SK-N-MC (cell line): ENCODE measurements around the gene HCFC1R1.

Source experiments
- DNase-seq: peaks from one replicate; pipeline ENCODE4 v3.0.0-alpha.2; 2011; ENCODE audit warnings: low read depth, low spot score
- H3K27ac ChIP-seq: fragments of 200-600 bp; sonication (generic); 2 replicates; pipeline ENCODE4 v1.5.1; 2016; ENCODE audit warnings: mixed run types
- H3K36me3 ChIP-seq: fragments of 200-600 bp; sonication (generic); 2 replicates; pipeline ENCODE4 v1.6.1; 2017; ENCODE audit warnings: antibody characterized with exemption, low read length, mixed read lengths; ENCODE audit not compliant: insufficient read depth
- H3K4me3 ChIP-seq: fragments of 200-600 bp; sonication (generic); 2 replicates; pipeline ENCODE4 v1.5.1; 2016
- H3K9ac ChIP-seq: fragments of 200-600 bp; sonication (generic); 2 replicates; pipeline ENCODE4 v1.8.0; 2017; ENCODE audit warnings: mixed run types, mixed read lengths; ENCODE audit not compliant: insufficient read length
- H3K9me3 ChIP-seq: fragments of 200-600 bp; sonication (generic); 2 replicates; pipeline ENCODE4 v1.6.1; 2017; ENCODE audit warnings: low read depth, mild to moderate bottlenecking, antibody characterized with exemption, low read length, moderate library complexity, mixed read lengths
- EZH2 ChIP-seq: fragments of 200-600 bp; sonication (generic); IDR thresholded peaks from one replicate; pipeline ENCODE4 v1.6.1; 2017; ENCODE audit warnings: antibody characterized with exemption
- FOXP2 ChIP-seq: optimal IDR thresholded peaks from 2 replicates; pipeline ENCODE3; 2011; ENCODE audit warnings: mild to moderate bottlenecking, moderate library complexity; ENCODE audit not compliant: insufficient read depth; ENCODE audit errors: extremely low read length, control extremely low read depth
- POLR2AphosphoS5 ChIP-seq: IDR thresholded peaks from 2 replicates; pipeline ENCODE4 v1.6.1; 2012; ENCODE audit warnings: mild to moderate bottlenecking, low read depth, low read length, borderline replicate concordance

Gene HCFC1R1

GRCh38 chr16:3066440-3066748, 42.7 kb upstream of the HCFC1R1 start:
- Histone ChIP-seq H3K36me3 (no peaks in the 10 kb centered on the region), H3K4me3 (no peak overlapping the region), H3K9me3 (no peaks in the 10 kb centered on the region), H3K27ac (no peak overlapping the region), H3K9ac (no peak overlapping the region)
- TF ChIP-seq FOXP2 (no peak), EZH2 (no peak), POLR2AphosphoS5 (no peak)
- DNase-seq = no peak

DNA sequence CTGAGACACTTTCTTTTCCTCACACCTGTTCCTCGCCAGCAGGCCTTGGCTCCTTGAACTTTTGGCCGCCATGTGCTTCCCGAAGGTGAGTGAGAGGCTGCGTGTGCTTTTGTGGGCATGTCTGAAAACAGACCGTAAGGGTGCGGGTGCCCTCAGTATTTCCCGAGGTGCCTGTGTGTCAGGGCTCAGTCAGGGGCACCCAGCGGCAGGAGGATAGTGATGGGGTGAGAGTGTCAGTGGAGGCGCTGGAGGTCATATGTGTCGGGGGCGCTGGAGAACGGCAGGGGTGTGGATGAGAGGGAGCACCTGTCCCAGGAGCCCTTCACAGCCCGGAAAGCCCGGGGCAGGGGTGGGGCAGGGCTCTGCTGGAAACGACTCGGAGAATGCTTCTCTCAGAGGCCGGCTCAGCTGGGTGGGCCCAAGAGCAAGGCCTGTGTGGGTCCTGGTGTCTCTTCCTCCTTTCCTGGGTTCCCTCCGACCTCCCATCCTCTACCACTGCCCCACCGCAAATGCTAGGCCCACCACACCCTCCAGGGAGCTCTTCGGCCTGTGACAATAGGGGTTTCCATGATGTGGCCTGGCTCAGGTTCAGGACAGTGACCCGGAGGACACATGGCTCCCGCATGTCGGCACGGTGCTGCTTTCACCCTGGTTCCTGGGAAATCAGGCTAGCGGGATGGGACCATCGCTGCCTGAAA, 42.1 kb upstream of the HCFC1R1 start:
- Histone ChIP-seq H3K27ac (no peak overlapping the region), H3K4me3 (peak overlapping the region; percentile 41), H3K36me3 (no peaks in the 10 kb centered on the region), H3K9me3 (no peaks in the 10 kb centered on the region), H3K9ac (no peak overlapping the region)
- no peak for TF ChIP-seq POLR2AphosphoS5
- TF ChIP-seq EZH2 = no peak
- TF ChIP-seq FOXP2 = no peak
- DNase-seq = no peak

DNA sequence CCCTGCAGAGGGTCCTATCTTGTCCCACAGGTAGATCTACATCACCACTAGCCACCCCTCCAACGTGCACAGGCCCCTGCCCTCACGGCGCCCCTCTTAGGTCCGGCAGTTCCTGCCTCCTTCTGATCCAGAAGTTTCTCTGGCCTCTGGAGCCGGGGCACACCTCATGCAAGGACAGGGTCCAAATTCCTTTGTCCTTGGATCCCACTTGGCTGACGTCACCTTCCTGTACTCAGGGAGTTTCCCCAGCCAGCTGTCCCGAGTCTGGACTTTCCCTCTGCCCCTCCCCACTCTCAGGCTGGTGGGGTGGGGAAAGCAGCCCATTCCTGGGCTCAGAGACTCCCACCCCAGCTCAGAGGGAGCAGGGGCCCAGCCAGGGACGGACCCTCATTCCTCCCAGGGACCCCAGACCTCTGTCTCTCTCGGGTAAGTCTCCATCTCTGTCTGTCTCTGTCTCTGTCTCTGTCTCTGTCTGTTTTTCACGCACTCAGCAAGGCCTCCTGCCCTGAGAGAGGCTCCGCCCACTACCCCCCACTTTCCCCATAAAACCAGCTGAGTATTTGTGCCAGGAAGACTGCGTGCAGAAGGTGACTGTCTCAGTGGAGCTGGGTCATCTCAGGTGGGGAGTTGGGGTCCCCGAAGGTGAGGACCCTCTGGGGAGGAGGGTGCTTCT, 41.5 kb upstream of the HCFC1R1 start, which contains the start of gene IL32:
Gene IL32, plus strand, starts transcription at position 572 of the 673 bp plus-strand sequence. CDS start 172 bp downstream, outside the sequence.
- Histone ChIP-seq H3K4me3 (peak within 1 kb of the TSS; percentile 41), H3K9me3 (no peaks in the 10 kb centered on the region), H3K27ac (no peak within 1 kb of the TSS), H3K36me3 (no peaks in the 10 kb centered on the region), H3K9ac (no peak within 1 kb of the TSS)
- DNase-seq = no peak
- TF ChIP-seq FOXP2 (no peak), EZH2 (no peak), POLR2AphosphoS5 (no peak)

- H3K4me3 ChIP-seq = no peak overlapping the region
- peak overlapping the region; percentile 42; the same call in 1 of the 2 replicates for H3K27ac ChIP-seq
- H3K9me3 ChIP-seq = no peaks in the 10 kb centered on the region
- no peaks in the 10 kb centered on the region for H3K36me3 ChIP-seq
- no peak for DNase-seq
- H3K9ac ChIP-seq = no peak overlapping the region
- TF ChIP-seq EZH2 (no peak), POLR2AphosphoS5 (no peak), FOXP2 (no peak)
These were observed 40.1 kb upstream of the HCFC1R1 start for GRCh38 chr16:3063625-3064386.

DNA sequence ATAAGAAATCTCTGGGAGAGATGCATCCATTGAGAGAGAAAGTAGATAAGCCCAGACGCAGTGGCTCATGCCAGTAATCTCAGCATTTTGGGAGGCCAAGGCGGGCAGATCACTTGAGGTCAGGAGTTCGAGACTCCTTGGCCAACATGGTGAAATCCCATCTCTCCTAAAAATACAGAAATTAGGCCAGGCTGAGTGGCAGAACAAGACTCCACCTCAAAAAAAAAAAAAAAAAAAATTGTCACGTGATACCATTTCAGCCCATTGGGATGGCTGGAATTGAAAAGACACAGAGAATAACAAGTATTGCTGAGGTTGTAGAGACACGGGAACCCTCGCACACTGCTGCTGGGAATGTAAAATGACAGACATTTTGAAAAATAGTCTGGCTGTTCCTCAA, 38.8 kb upstream of the HCFC1R1 start:
- H3K4me3 ChIP-seq = no peak overlapping the region
- TF ChIP-seq POLR2AphosphoS5 (no peak), FOXP2 (no peak), EZH2 (no peak)
- H3K9ac ChIP-seq = no peak overlapping the region
- no peak overlapping the region for H3K27ac ChIP-seq
- no peak for DNase-seq
- H3K9me3 ChIP-seq = no peaks in the 10 kb centered on the region
- no peaks in the 10 kb centered on the region for H3K36me3 ChIP-seq

DNA sequence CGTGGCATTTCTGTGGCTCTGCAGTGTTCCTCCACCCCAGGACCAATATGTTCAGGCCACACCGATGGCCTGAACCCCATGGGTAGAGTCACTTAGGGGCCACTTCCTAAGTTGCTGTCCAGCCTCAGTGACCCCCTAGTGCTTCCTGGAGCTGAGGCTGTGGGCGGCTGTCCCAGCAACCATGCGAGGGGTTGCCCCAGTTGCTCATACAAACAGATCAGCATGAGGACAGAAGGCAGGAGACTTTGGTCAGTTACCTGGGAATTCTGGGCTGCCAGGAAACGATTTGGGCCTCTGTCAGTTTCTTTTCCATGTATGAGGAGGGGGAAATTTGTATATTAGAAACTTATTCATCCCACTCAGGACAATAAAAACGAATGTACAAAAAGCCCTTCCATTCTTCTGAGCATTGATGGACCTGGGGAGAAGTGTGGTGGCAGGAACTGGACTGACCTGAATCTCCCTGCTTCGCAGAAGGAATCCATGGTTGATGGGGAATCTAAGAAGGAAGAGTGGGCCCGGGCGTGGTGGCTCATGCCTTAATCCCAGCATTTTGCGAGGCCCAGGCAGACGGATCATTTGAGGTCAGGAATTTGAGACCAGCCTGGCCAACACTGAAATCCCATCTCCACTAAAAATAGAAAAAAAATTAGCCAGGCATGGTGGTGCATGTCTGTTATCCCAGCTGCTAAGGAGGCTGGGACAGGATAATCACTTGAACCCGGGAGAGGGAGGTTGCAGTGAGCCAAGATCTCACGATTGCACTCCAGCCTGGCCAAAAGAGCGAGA, 36.8 kb upstream of the HCFC1R1 start:
- Histone ChIP-seq H3K9me3 (no peaks in the 10 kb centered on the region), H3K4me3 (no peak overlapping the region), H3K9ac (no peak overlapping the region), H3K36me3 (no peaks in the 10 kb centered on the region), H3K27ac (no peak overlapping the region)
- TF ChIP-seq POLR2AphosphoS5 (no peak), EZH2 (no peak), FOXP2 (no peak)
- DNase-seq = no peak

GRCh38 chr16:3059723-3060242, 36.0 kb upstream of the HCFC1R1 start:
- no peaks in the 10 kb centered on the region for H3K9me3 ChIP-seq
- H3K4me3 ChIP-seq = peak overlapping the region; percentile 90
- H3K9ac ChIP-seq = peak overlapping the region; percentile 63
- no peak for TF ChIP-seq POLR2AphosphoS5
- no peak for TF ChIP-seq EZH2
- TF ChIP-seq FOXP2 = no peak
- no peak overlapping the region for H3K27ac ChIP-seq
- DNase-seq = no peak
- H3K36me3 ChIP-seq = no peaks in the 10 kb centered on the region
